ENCODE results near the gene ZMYM1.

The ZMYM1 gene

DNA sequence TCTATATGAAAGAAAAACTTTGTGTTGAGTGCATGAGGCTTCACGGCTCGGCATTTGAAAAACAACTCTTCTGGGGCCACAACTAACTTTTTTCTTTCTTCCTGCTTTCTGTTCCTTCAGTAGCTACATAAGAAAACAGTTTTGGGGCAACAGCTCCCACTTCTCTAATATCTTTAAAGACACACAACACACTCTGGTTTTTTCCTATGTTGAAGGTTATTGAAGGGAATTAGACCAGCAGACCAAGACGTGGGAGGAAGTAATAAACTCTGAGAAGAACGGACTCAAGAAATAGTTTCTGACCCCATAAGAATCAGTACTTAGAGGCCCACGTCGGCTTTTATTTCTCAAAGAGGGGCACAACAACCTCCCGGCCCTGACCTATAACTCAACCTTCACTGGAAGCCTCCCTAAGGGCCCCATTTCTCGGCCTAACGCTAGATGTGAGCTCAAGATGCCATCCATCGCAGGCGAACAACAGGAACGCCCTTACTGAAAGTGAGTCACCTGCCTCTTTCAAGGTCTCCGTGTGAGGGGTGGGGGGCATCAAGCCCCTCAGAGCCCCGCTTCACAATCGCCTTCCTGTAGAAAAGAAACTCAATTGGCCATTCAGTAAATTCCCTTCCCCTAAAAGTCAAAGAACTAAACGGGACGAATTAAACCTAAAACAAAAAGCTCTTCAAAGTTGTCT is 48.3 kb upstream of the ZMYM1 start:
- Histone ChIP-seq H3K4ac (ENCODE audit: low read depth in 1 of 2, low read length in 2 of 2) (peak overlapping the region; percentile 16 to 54), H3K23ac (ENCODE audit: low read length in 2 of 2) (no peak overlapping the region), H3K18ac (ENCODE audit: low read depth in 1 of 2, low read length in 2 of 2) (peak overlapping the region; percentile 61 to 67), H3K9ac (ENCODE audit: low read length) (peak overlapping the region; percentile 97), H2AFZ (ENCODE audit: low read depth, low read length) (no peak overlapping the region), H2BK12ac (ENCODE audit: low read length in 2 of 2) (peak overlapping the region in 1 of 2 experiments; percentile 6), H3K14ac (ENCODE audit: low read length in 2 of 2) (peak overlapping the region in 1 of 2 experiments; percentile 92), H2BK15ac (ENCODE audit: low read depth, poor library complexity, severe bottlenecking) (no peak overlapping the region), H2BK120ac (ENCODE audit: low read depth, low read length) (peak overlapping the region; percentile 39), H2BK5ac (ENCODE audit: low read depth, low read length, poor library complexity, severe bottlenecking) (no peak overlapping the region), H3K36me3 (ENCODE audit: control insufficient read depth in 1 of 2, insufficient read depth in 2 of 2, low read depth in 1 of 2, low read length in 2 of 2) (peaks cover 3 to 18% of the 10 kb centered on the region in 2 experiments), H3K27ac (ENCODE audit: low read length, poor library complexity, severe bottlenecking) (peak overlapping the region; percentile 96), H4K91ac (ENCODE audit: low read length) (no peak overlapping the region), H3K79me1 (replicated peaks; ENCODE audit: low read length, poor library complexity, severe bottlenecking) (peaks cover 8% of the 10 kb centered on the region), H3K4me3 (ENCODE audit: insufficient read depth in 1 of 2, low read depth in 1 of 2, low read length in 2 of 2) (peak overlapping the region; percentile 63 to 93), H3K27me3 (ENCODE audit: control insufficient read depth in 1 of 2, insufficient read depth in 1 of 2, low read length in 2 of 2) (no peaks in the 10 kb centered on the region), H2AK5ac (ENCODE audit: low read length, severe bottlenecking) (no peak overlapping the region), H3K9me3 (ENCODE audit: control insufficient read depth, low read length) (peaks cover 13% of the 10 kb centered on the region), H3K4me1 (ENCODE audit: control insufficient read depth, insufficient read depth, low read depth, low read length) (peaks cover 4% of the 10 kb centered on the region), H4K8ac (ENCODE audit: low read length) (peak overlapping the region; percentile 21), H3K4me2 (ENCODE audit: low read length, poor library complexity, severe bottlenecking) (peak overlapping the region; percentile 85)
- DNase-seq: peak; percentile 57
- 13% methylated on average over 17 of the region's 17 CpGs for WGBS

DNA sequence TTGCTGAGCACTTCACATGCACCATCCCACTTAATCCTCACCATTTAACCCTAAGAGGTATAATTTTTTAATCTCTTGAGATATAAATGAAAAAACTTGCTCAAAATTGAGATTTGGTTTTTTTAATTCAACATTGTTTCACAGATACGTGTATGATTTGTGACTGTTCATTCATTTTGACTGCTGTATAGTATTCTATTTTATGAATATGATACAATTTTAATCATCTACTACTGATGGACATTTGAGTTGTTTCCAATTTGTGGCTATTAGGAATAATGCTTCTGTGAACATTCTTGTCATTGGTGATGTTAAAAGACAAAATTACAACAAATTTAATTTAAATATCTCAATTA is 46.8 kb upstream of the ZMYM1 start:
- H3K9ac ChIP-seq (ENCODE audit: low read length): peak overlapping the region; percentile 97
- no peak overlapping the region for H2BK120ac ChIP-seq (ENCODE audit: low read depth, low read length)
- no peak overlapping the region for H3K14ac ChIP-seq (ENCODE audit: low read length in 2 of 2)
- H4K8ac ChIP-seq (ENCODE audit: low read length): peak overlapping the region; percentile 74
- H3K79me1 ChIP-seq (replicated peaks; ENCODE audit: low read length, poor library complexity, severe bottlenecking): peaks cover 4% of the 10 kb centered on the region
- H2AK5ac ChIP-seq (ENCODE audit: low read length, severe bottlenecking): no peak overlapping the region
- H3K27me3 ChIP-seq (ENCODE audit: control insufficient read depth in 1 of 2, insufficient read depth in 1 of 2, low read length in 2 of 2): no peaks in the 10 kb centered on the region
- H3K4me1 ChIP-seq (ENCODE audit: control insufficient read depth, insufficient read depth, low read depth, low read length): peaks cover 4% of the 10 kb centered on the region
- no peak for DNase-seq
- H2BK15ac ChIP-seq (ENCODE audit: low read depth, poor library complexity, severe bottlenecking): no peak overlapping the region
- H3K36me3 ChIP-seq (ENCODE audit: control insufficient read depth in 1 of 2, insufficient read depth in 2 of 2, low read depth in 1 of 2, low read length in 2 of 2): peaks cover 3 to 6% of the 10 kb centered on the region in 2 experiments
- H3K18ac ChIP-seq (ENCODE audit: low read depth in 1 of 2, low read length in 2 of 2): no peak overlapping the region
- H3K4me2 ChIP-seq (ENCODE audit: low read length, poor library complexity, severe bottlenecking): no peak overlapping the region
- no peak overlapping the region for H2BK5ac ChIP-seq (ENCODE audit: low read depth, low read length, poor library complexity, severe bottlenecking)
- H2AFZ ChIP-seq (ENCODE audit: low read depth, low read length): no peak overlapping the region
- H3K9me3 ChIP-seq (ENCODE audit: control insufficient read depth, low read length): peaks cover 13% of the 10 kb centered on the region
- no peak overlapping the region for H3K23ac ChIP-seq (ENCODE audit: low read length in 2 of 2)
- 100% methylated on average over 1 of the region's 1 CpG for WGBS
- H2BK12ac ChIP-seq (ENCODE audit: low read length in 2 of 2): no peak overlapping the region
- H3K4me3 ChIP-seq (ENCODE audit: insufficient read depth in 1 of 2, low read depth in 1 of 2, low read length in 2 of 2): peak overlapping the region in 1 of 2 experiments; percentile 93
- no peak overlapping the region for H4K91ac ChIP-seq (ENCODE audit: low read length)
- H3K4ac ChIP-seq (ENCODE audit: low read depth in 1 of 2, low read length in 2 of 2): no peak overlapping the region
- H3K27ac ChIP-seq (ENCODE audit: low read length, poor library complexity, severe bottlenecking): no peak overlapping the region

GRCh38 chr1:35033346-35033745 is 45.8 kb upstream of the ZMYM1 start:
- no peak overlapping the region for H2BK12ac ChIP-seq (ENCODE audit: low read length in 2 of 2)
- no peak overlapping the region for H2AFZ ChIP-seq (ENCODE audit: low read depth, low read length)
- WGBS: 92% methylated on average over 1 of the region's 1 CpG

GRCh38 chr1:35036621-35037020 is 42.6 kb upstream of the ZMYM1 start:
- Histone ChIP-seq H3K36me3 (ENCODE audit: control insufficient read depth in 1 of 2, insufficient read depth in 2 of 2, low read depth in 1 of 2, low read length in 2 of 2) (no peaks in the 10 kb centered on the region), H3K4me1 (ENCODE audit: control insufficient read depth, insufficient read depth, low read depth, low read length) (peaks cover 1% of the 10 kb centered on the region)

More at GRCh38 chr1:35033346-35033745, 45.8 kb upstream of the ZMYM1 start:
- H3K4me2 ChIP-seq (ENCODE audit: low read length, poor library complexity, severe bottlenecking): no peak overlapping the region
- no peak overlapping the region for H4K91ac ChIP-seq (ENCODE audit: low read length)
- no peak for DNase-seq
- H2BK5ac ChIP-seq (ENCODE audit: low read depth, low read length, poor library complexity, severe bottlenecking): no peak overlapping the region
- no peak overlapping the region for H3K4me3 ChIP-seq (ENCODE audit: insufficient read depth in 1 of 2, low read depth in 1 of 2, low read length in 2 of 2)
- H3K4ac ChIP-seq (ENCODE audit: low read depth in 1 of 2, low read length in 2 of 2): no peak overlapping the region
- H3K79me1 ChIP-seq (replicated peaks; ENCODE audit: low read length, poor library complexity, severe bottlenecking): no peaks in the 10 kb centered on the region
- H3K4me1 ChIP-seq (ENCODE audit: control insufficient read depth, insufficient read depth, low read depth, low read length): peaks cover 4% of the 10 kb centered on the region
- no peak overlapping the region for H2AK5ac ChIP-seq (ENCODE audit: low read length, severe bottlenecking)
- H4K8ac ChIP-seq (ENCODE audit: low read length): no peak overlapping the region
- H3K9ac ChIP-seq (ENCODE audit: low read length): no peak overlapping the region
- H3K27ac ChIP-seq (ENCODE audit: low read length, poor library complexity, severe bottlenecking): no peak overlapping the region
- H3K27me3 ChIP-seq (ENCODE audit: control insufficient read depth in 1 of 2, insufficient read depth in 1 of 2, low read length in 2 of 2): no peaks in the 10 kb centered on the region
- peaks cover 13% of the 10 kb centered on the region for H3K9me3 ChIP-seq (ENCODE audit: control insufficient read depth, low read length)
- H2BK120ac ChIP-seq (ENCODE audit: low read depth, low read length): no peak overlapping the region
- H3K23ac ChIP-seq (ENCODE audit: low read length in 2 of 2): no peak overlapping the region
- no peak overlapping the region for H3K18ac ChIP-seq (ENCODE audit: low read depth in 1 of 2, low read length in 2 of 2)
- no peak overlapping the region for H3K14ac ChIP-seq (ENCODE audit: low read length in 2 of 2)
- no peaks in the 10 kb centered on the region for H3K36me3 ChIP-seq (ENCODE audit: control insufficient read depth in 1 of 2, insufficient read depth in 2 of 2, low read depth in 1 of 2, low read length in 2 of 2)
- H2BK15ac ChIP-seq (ENCODE audit: low read depth, poor library complexity, severe bottlenecking): no peak overlapping the region

More at GRCh38 chr1:35036621-35037020, 42.6 kb upstream of the ZMYM1 start:
- no peak overlapping the region for H2BK12ac ChIP-seq (ENCODE audit: low read length in 2 of 2)
- no peak overlapping the region for H2AK5ac ChIP-seq (ENCODE audit: low read length, severe bottlenecking)
- no peak for DNase-seq
- no peak overlapping the region for H3K14ac ChIP-seq (ENCODE audit: low read length in 2 of 2)
- H3K27me3 ChIP-seq (ENCODE audit: control insufficient read depth in 1 of 2, insufficient read depth in 1 of 2, low read length in 2 of 2): no peaks in the 10 kb centered on the region
- no peak overlapping the region for H3K23ac ChIP-seq (ENCODE audit: low read length in 2 of 2)
- H3K18ac ChIP-seq (ENCODE audit: low read depth in 1 of 2, low read length in 2 of 2): no peak overlapping the region
- H3K4me2 ChIP-seq (ENCODE audit: low read length, poor library complexity, severe bottlenecking): no peak overlapping the region
- 75% methylated on average over 3 of the region's 4 CpGs for WGBS
- no peak overlapping the region for H4K91ac ChIP-seq (ENCODE audit: low read length)
- no peak overlapping the region for H4K8ac ChIP-seq (ENCODE audit: low read length)
- no peak overlapping the region for H3K4me3 ChIP-seq (ENCODE audit: insufficient read depth in 1 of 2, low read depth in 1 of 2, low read length in 2 of 2)
- no peaks in the 10 kb centered on the region for H3K79me1 ChIP-seq (replicated peaks; ENCODE audit: low read length, poor library complexity, severe bottlenecking)
- no peak overlapping the region for H2BK120ac ChIP-seq (ENCODE audit: low read depth, low read length)
- no peak overlapping the region for H3K27ac ChIP-seq (ENCODE audit: low read length, poor library complexity, severe bottlenecking)
- no peak overlapping the region for H3K9ac ChIP-seq (ENCODE audit: low read length)
- H2BK15ac ChIP-seq (ENCODE audit: low read depth, poor library complexity, severe bottlenecking): no peak overlapping the region
- no peak overlapping the region for H2BK5ac ChIP-seq (ENCODE audit: low read depth, low read length, poor library complexity, severe bottlenecking)
- H2AFZ ChIP-seq (ENCODE audit: low read depth, low read length): no peak overlapping the region
- H3K4ac ChIP-seq (ENCODE audit: low read depth in 1 of 2, low read length in 2 of 2): no peak overlapping the region
- H3K9me3 ChIP-seq (ENCODE audit: control insufficient read depth, low read length): peaks cover 13% of the 10 kb centered on the region

Data from mesenchymal stem cell (in vitro differentiated cells and primary cell).